HCT116 (cell line): ENCODE results near the gene CTCFL. TPM values are rescaled to one million over a fixed set of nuclear protein-coding genes. Genes with fewer than 3 reads are reported as not detected.

Experiments
- ATAC-seq: fragments of 200-7000 bp; cut with Tn5 transposase; 2 replicates; pipeline ENCODE4 v1.9.1; 2020; ENCODE audit warnings: mild to moderate bottlenecking, moderate library complexity
- BruUV-seq: library from RNA; stranded (reverse); fragments of 400-500 nt; replicated peaks from 2 replicates; lab custom pipeline; 2021; lab: Mats Ljungman, UMichigan
- CTCF ChIA-PET: fragments of 300-600 bp; sonication (Branson Sonifier 250); formaldehyde crosslinking; loops from one replicate; lab custom pipeline; 2021; ENCODE audit warnings: antibody characterized with exemption; lab: Charles Lee
- POLR2A ChIA-PET: fragments of 300-600, 350-600 bp; sonication (Branson Sonifier 250); formaldehyde crosslinking; loops from one replicate; lab custom pipeline; 2021; ENCODE audit warnings: antibody characterized with exemption; lab: Charles Lee
- RAD21 ChIA-PET, 2 experiments: fragments of 300-600 bp; sonication (Branson Sonifier 250); formaldehyde crosslinking; loops; one replicate each; lab custom pipeline; 2023; ENCODE audit warnings: low total read pairs in 2 of 2; ENCODE audit not compliant: uncharacterized antibody in 2 of 2, unreplicated experiment in 2 of 2, low non-redundant PET in 1 of 2; lab: Charles Lee
- DNase-seq: peaks from one replicate; pipeline ENCODE4 v3.0.0-alpha.2; 2010; ENCODE audit warnings: low read depth, low spot score
- H2AFZ ChIP-seq: fragments of 200-600 bp; shearing (Covaris generic), sonication (generic); 2 replicates; pipeline ENCODE4 v1.6.1; 2017; ENCODE audit warnings: low read depth, mixed run types, mixed read lengths, antibody characterized with exemption, low read length; ENCODE audit not compliant: poor library complexity, severe bottlenecking
- H3K27ac ChIP-seq: 2 replicates; pipeline ENCODE4 v1.5.1; 2012; ENCODE audit warnings: low read depth, low read length
- H3K27me3 ChIP-seq: fragments of 200-600 bp; sonication (generic); 2 replicates; pipeline ENCODE4 v1.6.1; 2016; ENCODE audit warnings: mixed run types, low read length, mixed read lengths; ENCODE audit not compliant: insufficient read depth
- H3K36me3 ChIP-seq, 2 experiments: fragments of 200-500 bp in 1 of 2; fragments of 200-600 bp in 1 of 2; sonication (Bioruptor generic) in 1 of 2; sonication (generic) in 1 of 2; 2 replicates each; pipeline versions ENCODE4 v1.5.1 to v1.6.1; 2014 to 2016; ENCODE audit warnings: low read length in 2 of 2, inconsistent platforms in 1 of 2, mixed read lengths in 1 of 2, mixed run types in 1 of 2; ENCODE audit not compliant: insufficient read depth in 2 of 2, control insufficient read depth in 1 of 2
- H3K4me1 ChIP-seq, 2 experiments: fragments of 200-600 bp in 1 of 2; sonication (generic) in 1 of 2; 2 replicates each; pipeline versions ENCODE4 v1.5.1 to v1.6.1; 2012 to 2017; ENCODE audit warnings: low read length in 2 of 2, inconsistent platforms in 1 of 2, mild to moderate bottlenecking in 1 of 2, mixed read lengths in 1 of 2, mixed run types in 1 of 2, moderate library complexity in 1 of 2; ENCODE audit not compliant: insufficient read depth in 2 of 2, control insufficient read depth in 1 of 2
- H3K4me2 ChIP-seq: fragments of 200-600 bp; sonication (generic); 2 replicates; pipeline ENCODE4 v1.6.1; 2017; ENCODE audit warnings: mixed run types, low read length, mixed read lengths
- H3K4me3 ChIP-seq, 2 experiments: fragments of 200-600 bp in 1 of 2; sonication (generic) in 1 of 2; replicated peaks in 1 of 2; 2 replicates each; pipeline ENCODE4 v1.5.1; 2011 to 2016; ENCODE audit warnings: low read length in 2 of 2, control low read depth in 1 of 2, low read depth in 1 of 2, mild to moderate bottlenecking in 1 of 2, mixed read lengths in 1 of 2, mixed run types in 1 of 2
- H3K79me2 ChIP-seq: fragments of 200-600 bp; sonication (generic); 2 replicates; pipeline ENCODE4 v1.6.1; 2017; ENCODE audit warnings: mild to moderate bottlenecking, mixed run types, low read length, moderate library complexity, mixed read lengths; ENCODE audit not compliant: insufficient read depth
- H3K9ac ChIP-seq: fragments of 200-600 bp; sonication (generic); 2 replicates; pipeline ENCODE4 v1.6.1; 2016; ENCODE audit warnings: low read length, mixed read lengths
- H3K9me2 ChIP-seq: fragments of 200-600 bp; sonication (generic), shearing (Covaris generic); 2 replicates; pipeline ENCODE4 v1.6.1; 2017; ENCODE audit warnings: mixed run types, mild to moderate bottlenecking, moderate library complexity; ENCODE audit not compliant: insufficient read depth
- H3K9me3 ChIP-seq, 2 experiments: fragments of 200-500 bp in 1 of 2; fragments of 200-600 bp in 1 of 2; sonication (Bioruptor generic) in 1 of 2; sonication (generic) in 1 of 2; 2 replicates each; pipeline ENCODE4 v1.6.1; 2014 to 2017; ENCODE audit warnings: low read length in 2 of 2, mixed read lengths in 2 of 2, inconsistent platforms in 1 of 2, low read depth in 1 of 2, mild to moderate bottlenecking in 1 of 2, mixed run types in 1 of 2, moderate library complexity in 1 of 2; ENCODE audit not compliant: control insufficient read depth in 1 of 2, insufficient read depth in 1 of 2
- H4K20me1 ChIP-seq: fragments of 200-600 bp; sonication (generic), shearing (Covaris generic); 2 replicates; pipeline ENCODE4 v1.6.1; 2017; ENCODE audit warnings: mixed run types, mild to moderate bottlenecking, moderate library complexity; ENCODE audit not compliant: insufficient read depth
- ATF3 ChIP-seq: IDR thresholded peaks from 2 replicates; pipeline ENCODE4 v1.6.1; 2012
- CBX3 ChIP-seq: IDR thresholded peaks from 2 replicates; pipeline ENCODE4 v1.6.1; 2012; ENCODE audit warnings: low read depth
- CEBPB ChIP-seq: IDR thresholded peaks from 2 replicates; pipeline ENCODE4 v1.6.1; 2012; ENCODE audit warnings: low read depth
- EGR1 ChIP-seq: IDR thresholded peaks from 2 replicates; pipeline ENCODE4 v1.6.1; 2012; ENCODE audit warnings: low read depth
- ELF1 ChIP-seq: IDR thresholded peaks from 2 replicates; pipeline ENCODE4 v1.6.1; 2012; ENCODE audit warnings: low read depth, borderline replicate concordance
- FOSL1 ChIP-seq: IDR thresholded peaks from 2 replicates; pipeline ENCODE4 v1.6.1; 2012; ENCODE audit warnings: low read depth
- JUND ChIP-seq: IDR thresholded peaks from 2 replicates; pipeline ENCODE4 v1.6.1; 2012
- MAX ChIP-seq: IDR thresholded peaks from 2 replicates; pipeline ENCODE4 v1.6.1; 2012
- POLR2A ChIP-seq: IDR thresholded peaks from 2 replicates; pipeline ENCODE4 v1.7.0; 2011; ENCODE audit warnings: borderline replicate concordance; ENCODE audit not compliant: insufficient read depth, insufficient read length; ENCODE audit errors: extremely low read depth
- RAD21 ChIP-seq: IDR thresholded peaks from 2 replicates; pipeline ENCODE4 v1.6.1; 2012; ENCODE audit warnings: low read depth, mild to moderate bottlenecking
- REST ChIP-seq: IDR thresholded peaks from 2 replicates; pipeline ENCODE4 v1.6.1; 2012; ENCODE audit warnings: low read depth
- SIN3A ChIP-seq: IDR thresholded peaks from 2 replicates; pipeline ENCODE4 v1.6.1; 2012; ENCODE audit warnings: low read depth
- SP1 ChIP-seq: IDR thresholded peaks from 2 replicates; pipeline ENCODE4 v1.6.1; 2012; ENCODE audit warnings: low read depth
- SRF ChIP-seq: IDR thresholded peaks from 2 replicates; pipeline ENCODE4 v1.6.1; 2012; ENCODE audit warnings: low read depth
- YY1 ChIP-seq: IDR thresholded peaks from 2 replicates; pipeline ENCODE4 v1.6.1; 2011; ENCODE audit warnings: low read length, low read depth, moderate library complexity, mild to moderate bottlenecking; ENCODE audit not compliant: insufficient replicate concordance; ENCODE audit errors: extremely low read depth
- ZBTB33 ChIP-seq: IDR thresholded peaks from 2 replicates; pipeline ENCODE4 v1.6.1; 2011; ENCODE audit warnings: mild to moderate bottlenecking, low read length, moderate library complexity; ENCODE audit not compliant: insufficient replicate concordance; ENCODE audit errors: extremely low read depth
- ZFX ChIP-seq: fragments of 450-650 bp; IDR thresholded peaks from 2 replicates; pipeline ENCODE4 v1.6.1; 2017
- ZNF274 ChIP-seq: fragments of 200-500 bp; sonication (Bioruptor generic); IDR thresholded peaks from 2 replicates; pipeline ENCODE4 v1.6.1; 2014; ENCODE audit warnings: mild to moderate bottlenecking, low read depth, low read length, inconsistent platforms
- intact Hi-C: fragments of 100-400 bp; cut with micrococcal nuclease; formaldehyde crosslinking; loops from 2 replicates; pipeline ENCODE4 v1.10.0; 2022
- total RNA-seq: library from RNA; stranded (reverse); gene quantifications from one replicate; pipeline ENCODE4 v1.2.1, GENCODE V29; 2021; ENCODE audit not compliant: unreplicated experiment

The CTCFL gene
- total RNA-seq, 1 experiment from 2014 or later, result 0.34 TPM

GRCh38 chr20:57566399-57566798, 41.5 kb upstream of the CTCFL start:
- ChIA-PET POLR2A (no interaction called here), RAD21 (interaction anchor here in 1 of 2 experiments (0.6 kb wide), 1 partner anchor 1115 kb away, joined by 4 read pairs; no protein-coding TSS in a partner anchor), CTCF (interaction anchor here (1.6 kb wide), 1 partner anchor 57 kb away, joined by 3 read pairs; no protein-coding TSS in a partner anchor)
- no peak overlapping the region for H3K27ac ChIP-seq
- no peaks in the 10 kb centered on the region for H3K4me1 ChIP-seq
- no peak for ATAC-seq
- H3K9me2 ChIP-seq, result no peaks in the 10 kb centered on the region
- H3K36me3 ChIP-seq, result no peaks in the 10 kb centered on the region
- BruUV-seq, result no TSS peak
- H3K4me2 ChIP-seq, result no peak overlapping the region
- H3K9ac ChIP-seq, result no peak overlapping the region
- intact Hi-C loops, result no loop called here
- no peak overlapping the region for H3K4me3 ChIP-seq
- H3K79me2 ChIP-seq, result no peaks in the 10 kb centered on the region
- no peak for DNase-seq
- H4K20me1 ChIP-seq, result no peaks in the 10 kb centered on the region
- no peak overlapping the region for H2AFZ ChIP-seq
- TF ChIP-seq MAX (no peak), ZBTB33 (no peak), ELF1 (no peak), REST (no peak), ATF3 (no peak), SIN3A (no peak), CEBPB (no peak), JUND (no peak), RAD21 (no peak), CBX3 (no peak), EGR1 (no peak), ZNF274 (no peak), POLR2A (no peak), SRF (no peak), ZFX (no peak), FOSL1 (no peak), YY1 (no peak), SP1 (no peak)
- no peaks in the 10 kb centered on the region for H3K9me3 ChIP-seq
- H3K27me3 ChIP-seq, result peaks cover 33% of the 10 kb centered on the region
